ENCODE results near the gene VAMP5. TPM values are rescaled to one million over a fixed set of nuclear protein-coding genes. Genes with fewer than 3 reads are reported as not detected.

VAMP5 gene
- total and polyA plus RNA-seq, 9 of the 15 experiments (the other 6 are each of a cell fraction or from before 2014, with no cell fraction given), result 0.54 to 1.9 (median 1.5) TPM; not detected in 2

DNA sequence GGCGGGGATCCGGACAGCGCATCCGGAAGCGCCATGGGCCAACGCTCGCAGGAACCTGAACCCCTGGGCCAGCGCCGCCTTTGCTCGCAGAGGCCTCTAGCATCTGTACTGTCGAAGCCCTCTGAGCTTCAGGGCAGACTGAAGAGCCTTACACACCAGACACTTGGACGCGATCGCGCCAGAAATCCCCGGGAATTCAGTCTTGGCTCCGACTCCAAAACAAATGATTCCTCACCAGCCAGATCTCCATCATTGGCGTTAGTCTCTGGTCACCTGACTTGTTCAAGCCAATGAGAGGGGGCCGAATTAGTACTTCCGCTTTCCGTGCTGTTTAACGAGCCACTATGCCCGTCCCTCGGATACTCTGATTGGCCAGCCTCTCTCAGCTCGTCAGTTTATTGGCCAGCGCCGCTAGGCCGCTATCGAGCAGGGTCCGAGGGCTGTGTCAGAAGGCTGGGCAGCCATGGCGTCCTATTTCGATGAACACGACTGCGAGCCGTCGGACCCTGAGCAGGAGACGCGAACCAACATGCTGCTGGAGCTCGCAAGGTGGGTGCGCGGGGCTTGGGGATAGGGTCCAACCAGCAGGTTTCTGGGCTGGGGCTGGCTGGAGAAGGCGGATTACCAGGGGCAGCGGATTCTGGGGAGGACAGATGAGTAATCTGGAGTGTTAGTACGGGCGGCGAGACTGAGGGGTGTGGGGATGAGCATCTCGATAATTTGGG is 11.2 kb downstream of the VAMP5 start, which contains the start of gene RNF181 (continued):
- TF ChIP-seq, protein P1, sequence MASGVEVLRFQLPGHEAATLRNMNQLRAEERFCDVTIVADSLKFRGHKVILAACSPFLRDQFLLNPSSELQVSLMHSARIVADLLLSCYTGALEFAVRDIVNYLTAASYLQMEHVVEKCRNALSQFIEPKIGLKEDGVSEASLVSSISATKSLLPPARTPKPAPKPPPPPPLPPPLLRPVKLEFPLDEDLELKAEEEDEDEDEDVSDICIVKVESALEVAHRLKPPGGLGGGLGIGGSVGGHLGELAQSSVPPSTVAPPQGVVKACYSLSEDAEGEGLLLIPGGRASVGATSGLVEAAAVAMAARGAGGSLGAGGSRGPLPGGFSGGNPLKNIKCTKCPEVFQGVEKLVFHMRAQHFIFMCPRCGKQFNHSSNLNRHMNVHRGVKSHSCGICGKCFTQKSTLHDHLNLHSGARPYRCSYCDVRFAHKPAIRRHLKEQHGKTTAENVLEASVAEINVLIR (CRISPR knock-in tag; IDR thresholded peaks at IDR 0.05), result no peak
- TF ChIP-seq NFE2 (IDR thresholded peaks at IDR 0.05; ENCODE audit: low read depth) (no peak), MCM5 (IDR thresholded peaks at IDR 0.05; ENCODE audit: low read depth) (no peak), ZSCAN32 (CRISPR knock-in tag; IDR thresholded peaks at IDR 0.05) (no peak), TRIM28 (IDR thresholded peaks at IDR 0.05) (no peak), TAF9B (IDR thresholded peaks at IDR 0.05; ENCODE audit: partially characterized antibody) (peak; percentile 69), SLC30A9 (CRISPR knock-in tag; IDR thresholded peaks at IDR 0.05) (no peak), POLR3G (IDR thresholded peaks at IDR 0.05; ENCODE audit: extremely low read depth, insufficient read length, insufficient replicate concordance) (no peak), IFI16 (CRISPR knock-in tag; IDR thresholded peaks at IDR 0.05) (no peak), ZNF644 (tag; IDR thresholded peaks at IDR 0.05; ENCODE audit: low read depth) (no peak), NR0B1 (IDR thresholded peaks at IDR 0.05; ENCODE audit: partially characterized antibody) (no peak), ZSCAN29 (IDR thresholded peaks at IDR 0.05) (no peak), WHSC1 (IDR thresholded peaks at IDR 0.05; ENCODE audit: low read length) (no peak), MBD2 (IDR thresholded peaks at IDR 0.05; ENCODE audit: borderline replicate concordance, low read depth) (peak; percentile 96), SAFB (IDR thresholded peaks at IDR 0.05; ENCODE audit: borderline replicate concordance, low read depth, low read length) (no peak), RBM39 (optimal IDR thresholded peaks at IDR 0.05; ENCODE audit: low read depth, low read length) (no peak), SREBF2 (CRISPR knock-in tag; IDR thresholded peaks at IDR 0.05) (0 out of 2 replicates have a peak, but pooled peaks have one; percentile 51), ATF7 (IDR thresholded peaks at IDR 0.05) (peak; percentile 66; the same call in 1 of the 2 replicates), MTA3 (IDR thresholded peaks at IDR 0.05; ENCODE audit: borderline replicate concordance) (peak; percentile 83; the same call in 1 of the 2 replicates), ZNF184 (CRISPR knock-in tag; IDR thresholded peaks at IDR 0.05) (no peak)
- TF ChIP-seq, protein P2, sequence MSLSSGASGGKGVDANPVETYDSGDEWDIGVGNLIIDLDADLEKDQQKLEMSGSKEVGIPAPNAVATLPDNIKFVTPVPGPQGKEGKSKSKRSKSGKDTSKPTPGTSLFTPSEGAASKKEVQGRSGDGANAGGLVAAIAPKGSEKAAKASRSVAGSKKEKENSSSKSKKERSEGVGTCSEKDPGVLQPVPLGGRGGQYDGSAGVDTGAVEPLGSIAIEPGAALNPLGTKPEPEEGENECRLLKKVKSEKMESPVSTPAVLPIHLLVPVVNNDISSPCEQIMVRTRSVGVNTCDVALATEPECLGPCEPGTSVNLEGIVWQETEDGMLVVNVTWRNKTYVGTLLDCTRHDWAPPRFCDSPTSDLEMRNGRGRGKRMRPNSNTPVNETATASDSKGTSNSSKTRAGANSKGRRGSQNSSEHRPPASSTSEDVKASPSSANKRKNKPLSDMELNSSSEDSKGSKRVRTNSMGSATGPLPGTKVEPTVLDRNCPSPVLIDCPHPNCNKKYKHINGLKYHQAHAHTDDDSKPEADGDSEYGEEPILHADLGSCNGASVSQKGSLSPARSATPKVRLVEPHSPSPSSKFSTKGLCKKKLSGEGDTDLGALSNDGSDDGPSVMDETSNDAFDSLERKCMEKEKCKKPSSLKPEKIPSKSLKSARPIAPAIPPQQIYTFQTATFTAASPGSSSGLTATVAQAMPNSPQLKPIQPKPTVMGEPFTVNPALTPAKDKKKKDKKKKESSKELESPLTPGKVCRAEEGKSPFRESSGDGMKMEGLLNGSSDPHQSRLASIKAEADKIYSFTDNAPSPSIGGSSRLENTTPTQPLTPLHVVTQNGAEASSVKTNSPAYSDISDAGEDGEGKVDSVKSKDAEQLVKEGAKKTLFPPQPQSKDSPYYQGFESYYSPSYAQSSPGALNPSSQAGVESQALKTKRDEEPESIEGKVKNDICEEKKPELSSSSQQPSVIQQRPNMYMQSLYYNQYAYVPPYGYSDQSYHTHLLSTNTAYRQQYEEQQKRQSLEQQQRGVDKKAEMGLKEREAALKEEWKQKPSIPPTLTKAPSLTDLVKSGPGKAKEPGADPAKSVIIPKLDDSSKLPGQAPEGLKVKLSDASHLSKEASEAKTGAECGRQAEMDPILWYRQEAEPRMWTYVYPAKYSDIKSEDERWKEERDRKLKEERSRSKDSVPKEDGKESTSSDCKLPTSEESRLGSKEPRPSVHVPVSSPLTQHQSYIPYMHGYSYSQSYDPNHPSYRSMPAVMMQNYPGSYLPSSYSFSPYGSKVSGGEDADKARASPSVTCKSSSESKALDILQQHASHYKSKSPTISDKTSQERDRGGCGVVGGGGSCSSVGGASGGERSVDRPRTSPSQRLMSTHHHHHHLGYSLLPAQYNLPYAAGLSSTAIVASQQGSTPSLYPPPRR (CRISPR knock-in tag; IDR thresholded peaks at IDR 0.05; ENCODE audit: borderline replicate concordance), result no peak

Measured in K562 (cell line).